GM10266 (cell line): ENCODE measurements around the gene ADARB2.

Source experiments
- DNase-seq: peaks from one replicate; pipeline ENCODE4 v3.0.0; 2012; ENCODE audit errors: extremely low spot score
- TF ChIP-seq, protein P1 (sequence below): IDR thresholded peaks from 2 replicates; pipeline ENCODE4 v1.5.1; 2012; ENCODE audit warnings: mild to moderate bottlenecking, low read depth; ENCODE audit not compliant: control insufficient read depth, insufficient read depth; ENCODE audit errors: missing control alignments

ADARB2 gene

DNA sequence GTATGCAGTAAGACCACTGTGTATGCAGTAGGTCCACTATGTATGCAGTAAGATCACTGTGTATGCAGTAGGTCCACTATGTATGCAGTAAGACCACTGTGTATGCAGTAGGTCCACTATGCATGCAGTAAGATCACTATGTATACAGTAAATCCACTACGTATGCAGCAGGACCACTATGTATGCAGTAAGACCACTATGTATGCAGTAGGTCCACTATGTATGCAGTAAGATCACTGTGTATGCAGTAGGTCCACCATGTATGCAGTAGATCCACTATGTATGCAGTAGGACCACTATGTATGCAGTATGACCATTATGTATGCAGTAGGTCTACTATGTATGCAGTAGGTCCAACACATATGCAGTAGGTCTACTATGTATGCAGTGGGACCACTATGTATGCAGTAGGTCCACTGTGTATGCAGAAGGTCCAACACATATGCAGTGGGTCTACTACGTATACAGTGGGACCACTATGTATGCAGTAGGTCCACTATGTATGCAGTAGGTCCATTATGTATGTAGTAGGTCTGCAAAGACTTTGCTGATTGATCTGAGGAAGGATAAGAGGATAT is 313.6 kb downstream of the ADARB2 start:
- no peak for DNase-seq

DNA sequence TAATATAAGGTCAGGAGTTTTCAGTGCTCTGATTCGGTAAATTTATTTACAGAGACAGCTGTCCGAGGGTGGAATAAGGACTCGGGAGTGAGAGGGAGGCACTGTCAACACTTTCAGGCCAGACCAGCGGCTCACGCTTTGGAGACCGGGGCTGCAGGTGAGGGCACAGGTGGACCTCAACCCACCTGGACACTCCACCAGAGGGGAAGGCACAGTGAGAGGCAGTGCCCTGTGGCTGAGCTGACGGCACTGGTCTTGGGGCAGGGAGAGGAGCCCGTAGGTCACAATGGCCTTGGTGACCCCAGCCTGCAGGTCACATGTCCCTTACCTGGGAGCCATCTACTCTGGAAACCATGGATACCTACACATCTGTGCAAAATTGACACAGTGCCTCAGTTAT is 315.1 kb downstream of the ADARB2 start:
- no peak for DNase-seq
- TF ChIP-seq, protein P1, sequence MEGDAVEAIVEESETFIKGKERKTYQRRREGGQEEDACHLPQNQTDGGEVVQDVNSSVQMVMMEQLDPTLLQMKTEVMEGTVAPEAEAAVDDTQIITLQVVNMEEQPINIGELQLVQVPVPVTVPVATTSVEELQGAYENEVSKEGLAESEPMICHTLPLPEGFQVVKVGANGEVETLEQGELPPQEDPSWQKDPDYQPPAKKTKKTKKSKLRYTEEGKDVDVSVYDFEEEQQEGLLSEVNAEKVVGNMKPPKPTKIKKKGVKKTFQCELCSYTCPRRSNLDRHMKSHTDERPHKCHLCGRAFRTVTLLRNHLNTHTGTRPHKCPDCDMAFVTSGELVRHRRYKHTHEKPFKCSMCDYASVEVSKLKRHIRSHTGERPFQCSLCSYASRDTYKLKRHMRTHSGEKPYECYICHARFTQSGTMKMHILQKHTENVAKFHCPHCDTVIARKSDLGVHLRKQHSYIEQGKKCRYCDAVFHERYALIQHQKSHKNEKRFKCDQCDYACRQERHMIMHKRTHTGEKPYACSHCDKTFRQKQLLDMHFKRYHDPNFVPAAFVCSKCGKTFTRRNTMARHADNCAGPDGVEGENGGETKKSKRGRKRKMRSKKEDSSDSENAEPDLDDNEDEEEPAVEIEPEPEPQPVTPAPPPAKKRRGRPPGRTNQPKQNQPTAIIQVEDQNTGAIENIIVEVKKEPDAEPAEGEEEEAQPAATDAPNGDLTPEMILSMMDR = no peak

More for the DNA sequence above, 313.6 kb downstream of the ADARB2 start:
- TF ChIP-seq, protein P1 = no peak

GRCh38 chr10:1420661-1421362 is 316.5 kb downstream of the ADARB2 start:
- DNase-seq = peak; percentile 70
- TF ChIP-seq, protein P1 = peak; percentile 82

DNA sequence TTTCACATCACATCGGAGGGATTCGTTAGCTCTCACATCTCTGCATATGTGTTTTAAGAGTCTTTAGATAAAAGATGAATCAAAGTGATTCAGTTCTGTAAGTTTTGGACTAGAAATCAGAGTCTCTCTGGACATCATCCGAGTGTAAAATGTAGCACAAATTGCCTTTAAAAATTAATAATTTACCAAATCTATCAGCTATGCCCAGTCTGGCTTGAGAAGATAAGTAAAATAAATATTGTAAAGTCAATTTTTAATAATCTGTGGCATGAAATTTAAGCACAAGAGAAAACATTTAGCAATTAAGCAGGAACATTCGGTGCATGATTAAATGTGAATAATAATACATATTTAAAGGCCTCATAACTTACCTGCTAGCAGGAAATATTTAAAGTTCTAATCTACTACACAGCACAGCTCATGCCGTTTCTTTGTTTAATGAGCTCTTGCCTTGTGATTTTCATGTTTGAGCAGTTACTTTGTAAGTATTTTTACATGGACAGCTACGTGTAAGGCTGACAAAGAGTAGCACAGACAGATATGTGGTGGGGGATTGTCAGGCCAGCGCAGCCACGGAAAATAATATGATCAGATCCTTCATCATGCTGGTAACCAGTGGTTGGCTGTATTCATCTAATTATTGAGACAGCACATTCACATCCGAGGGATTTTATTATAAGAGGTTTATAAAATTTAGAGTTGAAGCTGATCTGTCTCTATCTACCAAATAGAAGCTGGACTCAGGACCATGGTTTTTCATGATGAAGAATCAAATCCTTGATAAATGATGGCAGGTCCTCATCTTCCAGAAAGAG is 317.3 kb downstream of the ADARB2 start:
- TF ChIP-seq, protein P1 = no peak
- no peak for DNase-seq

DNA sequence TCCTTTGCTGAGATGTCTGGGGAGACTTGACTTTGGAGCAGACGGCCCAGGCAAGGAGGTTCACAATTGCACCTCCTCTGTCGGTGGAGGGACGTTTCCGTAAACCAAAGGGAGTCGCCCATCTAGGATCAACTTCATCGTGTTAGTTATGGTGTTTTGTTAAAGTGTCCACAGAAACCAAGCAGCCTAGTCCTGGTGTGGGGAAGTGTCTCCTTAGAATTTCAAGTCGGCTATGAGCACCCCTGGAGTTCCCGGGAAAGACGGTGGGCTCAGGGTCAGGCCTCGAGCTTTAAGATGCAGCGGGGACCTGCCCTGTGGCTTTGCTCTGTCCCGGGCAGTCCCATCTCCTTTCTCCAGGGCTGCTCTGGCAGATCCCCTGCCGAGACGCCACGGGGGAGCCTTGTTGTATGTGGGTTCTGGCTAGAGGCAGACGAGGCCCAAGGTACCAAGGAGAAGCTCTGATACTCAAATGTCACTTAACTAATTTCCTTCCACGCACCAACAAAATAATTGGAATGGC is 319.2 kb downstream of the ADARB2 start:
- TF ChIP-seq, protein P1 = no peak

DNA sequence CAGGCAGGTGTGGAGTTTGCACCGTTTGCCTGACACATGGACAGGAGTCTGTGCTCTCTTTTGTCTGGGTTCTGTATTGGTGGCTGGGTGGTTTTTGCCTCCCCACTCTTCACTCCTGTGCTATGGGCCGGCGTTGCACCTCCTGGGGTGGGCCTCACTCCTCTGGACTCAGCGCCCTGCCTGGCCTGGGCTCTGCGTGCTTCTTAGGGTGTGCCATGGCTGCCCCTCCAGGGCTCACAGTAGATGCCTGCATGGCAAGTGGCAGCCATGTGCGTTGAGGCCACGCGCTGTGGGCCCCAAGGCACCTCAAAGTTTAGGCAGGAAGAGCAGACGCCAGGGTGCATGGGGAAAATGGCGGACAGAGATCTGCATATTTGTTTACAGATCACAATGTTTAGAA is 319.8 kb downstream of the ADARB2 start:
- TF ChIP-seq, protein P1 = no peak
- DNase-seq = no peak

More for the DNA sequence above, 319.2 kb downstream of the ADARB2 start:
- DNase-seq = no peak
